GM10266 (cell line): Measurements from ENCODE around the gene ADH5.

Experiments used
- DNase-seq: peaks from one replicate; pipeline ENCODE4 v3.0.0; 2012; ENCODE audit errors: extremely low spot score
- CTCF ChIP-seq: IDR thresholded peaks from 2 replicates; pipeline ENCODE4 v1.5.1; 2012; ENCODE audit warnings: mild to moderate bottlenecking, low read depth; ENCODE audit not compliant: control insufficient read depth, insufficient read depth; ENCODE audit errors: missing control alignments

The ADH5 gene

GRCh38 chr4:99088481-99089365, at the start of gene ADH5:
TSS of gene ADH5 (minus strand) at chr4:99088788. CDS start at chr4:99088700, 88 bp downstream.
- DNase-seq, result peak; percentile 89
- no peak for TF ChIP-seq CTCF

GRCh38 chr4:99136329-99136728, 47.7 kb upstream of the ADH5 start:
- no peak for DNase-seq
- no peak for TF ChIP-seq CTCF

GRCh38 chr4:99135541-99136162, 47.1 kb upstream of the ADH5 start:
- no peak for TF ChIP-seq CTCF
- DNase-seq, result no peak

- DNase-seq, result no peak
- no peak for TF ChIP-seq CTCF
Measured at GRCh38 chr4:99134586-99134985, 46.0 kb upstream of the ADH5 start.

GRCh38 chr4:99131378-99131777, 42.8 kb upstream of the ADH5 start:
- no peak for TF ChIP-seq CTCF
- DNase-seq, result no peak

GRCh38 chr4:99126376-99126775, 37.8 kb upstream of the ADH5 start:
- TF ChIP-seq CTCF, result no peak
- no peak for DNase-seq

- no peak for TF ChIP-seq CTCF
- DNase-seq, result no peak
Measured at GRCh38 chr4:99121008-99121407, 32.4 kb upstream of the ADH5 start.
